GM12865 (cell line): ENCODE measurements around the gene TXLNB.
A peak's percentile ranks its signal among the peaks of the same experiment; 100 is the strongest.

ENCODE experiments used
- DNase-seq: peaks from one replicate; pipeline ENCODE4 v3.0.0; 2010; ENCODE audit warnings: low read depth
- H3K4me3 ChIP-seq: 2 replicates; pipeline ENCODE4 v1.5.1; 2011; ENCODE audit warnings: mild to moderate bottlenecking, low read depth, low read length, control low read depth
- TF ChIP-seq, protein P1 (sequence below): IDR thresholded peaks from 2 replicates; pipeline ENCODE4 v1.5.1; 2011; ENCODE audit warnings: low read length, control low read depth, low read depth, inconsistent platforms; ENCODE audit not compliant: insufficient read depth; ENCODE audit errors: missing control alignments

The TXLNB gene

DNA sequence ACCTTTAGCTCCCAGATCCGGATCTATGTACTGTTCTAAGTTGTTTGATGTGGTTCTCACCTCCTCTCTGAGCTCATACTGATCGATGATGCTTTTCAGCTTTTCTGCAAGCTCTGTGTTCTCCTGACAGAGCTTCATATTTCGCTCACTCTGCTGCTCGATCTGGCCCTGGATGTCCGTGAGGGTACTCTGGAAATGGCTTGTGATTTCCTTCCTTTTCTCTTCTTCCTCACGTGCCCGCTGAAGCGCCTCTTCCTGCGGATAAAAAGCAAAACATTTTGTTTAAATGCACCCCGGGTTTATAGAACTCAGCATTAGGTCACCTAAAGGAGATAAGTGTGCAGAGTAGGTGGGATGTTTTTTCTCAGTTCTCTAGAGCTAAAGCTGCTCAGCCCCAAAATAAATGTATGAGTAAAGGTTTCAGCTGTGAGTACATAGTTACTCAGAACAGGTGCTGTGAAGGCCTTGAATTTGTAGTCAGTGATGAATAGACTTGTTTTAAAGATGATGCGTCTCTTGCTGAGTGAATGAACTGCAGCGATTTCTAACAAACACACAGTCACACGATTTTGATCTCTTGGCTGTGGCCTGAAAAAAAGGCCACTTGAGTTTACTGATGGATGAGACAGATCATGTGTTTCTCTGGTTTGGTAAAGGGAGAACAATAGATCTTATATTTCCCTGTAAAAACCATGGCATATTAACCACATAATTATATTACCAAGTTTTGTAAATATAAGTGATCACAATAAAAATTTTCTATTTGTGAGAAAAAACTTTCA, 29.1 kb downstream of the TXLNB start:
- DNase-seq, result peak; percentile 52
- TF ChIP-seq, protein P1, sequence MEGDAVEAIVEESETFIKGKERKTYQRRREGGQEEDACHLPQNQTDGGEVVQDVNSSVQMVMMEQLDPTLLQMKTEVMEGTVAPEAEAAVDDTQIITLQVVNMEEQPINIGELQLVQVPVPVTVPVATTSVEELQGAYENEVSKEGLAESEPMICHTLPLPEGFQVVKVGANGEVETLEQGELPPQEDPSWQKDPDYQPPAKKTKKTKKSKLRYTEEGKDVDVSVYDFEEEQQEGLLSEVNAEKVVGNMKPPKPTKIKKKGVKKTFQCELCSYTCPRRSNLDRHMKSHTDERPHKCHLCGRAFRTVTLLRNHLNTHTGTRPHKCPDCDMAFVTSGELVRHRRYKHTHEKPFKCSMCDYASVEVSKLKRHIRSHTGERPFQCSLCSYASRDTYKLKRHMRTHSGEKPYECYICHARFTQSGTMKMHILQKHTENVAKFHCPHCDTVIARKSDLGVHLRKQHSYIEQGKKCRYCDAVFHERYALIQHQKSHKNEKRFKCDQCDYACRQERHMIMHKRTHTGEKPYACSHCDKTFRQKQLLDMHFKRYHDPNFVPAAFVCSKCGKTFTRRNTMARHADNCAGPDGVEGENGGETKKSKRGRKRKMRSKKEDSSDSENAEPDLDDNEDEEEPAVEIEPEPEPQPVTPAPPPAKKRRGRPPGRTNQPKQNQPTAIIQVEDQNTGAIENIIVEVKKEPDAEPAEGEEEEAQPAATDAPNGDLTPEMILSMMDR, result no peak
- no peak overlapping the region for H3K4me3 ChIP-seq

DNA sequence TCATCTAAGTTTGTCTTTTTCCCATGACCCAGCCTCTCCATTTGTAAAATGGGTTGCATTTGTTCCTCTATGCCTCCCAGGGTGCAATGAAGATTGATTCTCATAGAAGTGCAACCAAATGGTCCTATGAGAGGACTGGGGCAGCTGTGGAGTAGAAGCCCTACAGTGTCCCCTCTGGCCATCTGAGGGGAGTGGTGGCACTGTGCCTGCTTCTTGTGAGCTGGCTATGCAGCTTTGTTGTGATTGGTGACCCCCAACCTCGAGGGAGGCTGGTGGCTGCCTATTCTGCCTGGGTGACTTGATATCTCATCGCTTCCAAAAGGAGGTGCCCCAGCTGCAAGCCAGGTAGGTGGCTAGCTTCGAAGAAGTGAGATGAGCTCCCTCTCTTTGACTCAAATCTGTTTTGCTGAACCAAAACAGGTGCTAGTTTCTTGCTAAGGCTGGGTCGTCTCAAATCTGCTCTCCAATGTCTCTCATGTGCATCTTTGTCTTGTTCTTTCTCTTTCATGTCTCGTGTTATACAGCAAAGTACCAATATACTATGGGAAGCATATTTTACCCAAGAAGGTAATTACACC, 33.9 kb downstream of the TXLNB start:
- TF ChIP-seq, protein P1, result no peak
- H3K4me3 ChIP-seq, result no peak overlapping the region
- DNase-seq, result peak; percentile 43

DNA sequence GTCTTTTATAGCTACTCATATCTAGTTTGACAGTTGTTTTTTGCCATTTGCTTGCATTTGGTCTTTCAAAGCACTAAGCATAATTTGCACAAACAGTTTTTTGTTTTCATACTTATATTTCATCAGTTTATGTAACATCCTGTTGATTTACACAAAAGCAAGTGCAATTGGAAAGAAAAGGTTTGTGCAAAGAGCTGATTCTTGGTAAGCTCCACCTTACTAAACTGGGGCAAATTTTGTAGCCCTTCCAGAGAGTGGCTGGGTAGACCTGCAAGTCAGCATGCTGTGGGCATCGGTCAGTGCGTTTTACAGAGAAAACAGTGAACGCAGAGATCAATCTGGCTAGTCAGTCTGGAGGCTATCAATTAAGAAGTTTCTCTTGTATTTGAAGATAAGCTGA, 34.5 kb downstream of the TXLNB start:
- no peak overlapping the region for H3K4me3 ChIP-seq
- TF ChIP-seq, protein P1, result no peak
- DNase-seq, result no peak

DNA sequence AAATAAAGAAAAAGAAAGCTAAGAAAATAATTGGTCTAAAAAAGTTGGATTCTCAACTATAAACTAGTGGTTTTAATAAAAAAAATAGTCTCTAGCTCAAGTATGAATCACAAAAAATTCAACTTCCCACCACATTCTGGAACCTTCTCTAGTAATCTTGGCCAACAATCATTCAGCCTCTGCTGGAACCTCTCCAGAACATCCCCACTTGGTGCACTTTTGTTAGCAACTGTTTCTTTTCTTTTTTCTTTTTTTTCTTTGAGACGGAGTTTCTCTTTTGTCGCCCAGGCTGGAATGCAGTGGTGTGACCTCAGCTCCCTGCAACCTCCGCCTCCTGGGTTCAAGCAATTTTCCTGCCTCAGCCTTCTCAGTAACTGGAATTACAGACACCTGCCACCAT, 35.7 kb downstream of the TXLNB start:
- H3K4me3 ChIP-seq, result no peak overlapping the region
- TF ChIP-seq, protein P1, result no peak
- no peak for DNase-seq

DNA sequence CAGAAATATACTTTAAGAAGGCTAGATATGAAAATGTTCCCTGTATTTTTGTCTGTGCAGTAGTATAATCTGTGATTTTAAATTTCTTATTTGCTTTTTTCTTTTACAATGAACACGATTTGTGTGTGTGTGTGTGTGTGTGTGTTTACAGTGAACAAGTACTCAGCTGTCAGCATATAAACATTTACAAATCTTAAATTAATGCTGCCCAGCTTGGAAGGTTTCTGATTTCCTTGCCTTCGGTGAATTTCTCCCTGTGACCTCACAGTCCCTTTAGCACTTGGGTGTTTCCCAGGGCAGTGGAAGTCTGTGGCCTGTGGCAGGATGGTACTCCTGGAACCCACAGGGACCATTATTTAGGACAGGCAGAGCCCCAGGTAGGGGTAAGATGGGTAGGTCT, 37.6 kb downstream of the TXLNB start:
- H3K4me3 ChIP-seq, result no peak overlapping the region
- TF ChIP-seq, protein P1, result no peak
- DNase-seq, result no peak

DNA sequence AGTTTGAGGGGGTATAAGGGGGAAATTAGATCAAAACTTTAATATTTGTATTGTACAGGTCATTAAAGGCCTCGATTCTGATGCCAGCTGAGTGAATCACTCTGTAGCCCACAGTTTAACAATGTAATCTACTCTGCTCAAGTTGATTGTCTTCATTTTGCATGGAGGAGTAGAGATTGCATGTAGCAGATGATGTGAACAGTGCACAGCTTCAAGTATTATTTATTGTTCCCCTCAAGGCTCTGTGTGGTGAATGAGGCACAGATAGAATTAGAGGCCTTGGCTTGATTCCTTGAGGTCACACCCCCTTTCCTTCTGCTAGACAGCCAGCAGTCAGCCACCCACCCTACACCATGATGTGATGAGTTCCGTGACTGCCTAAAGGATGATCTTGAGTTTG, 38.1 kb downstream of the TXLNB start:
- no peak for DNase-seq
- TF ChIP-seq, protein P1, result no peak
- H3K4me3 ChIP-seq, result no peak overlapping the region
